ENCODE data around the gene BLCAP.
"Not testable (repeated sequence)": the region's sequence is repeated elsewhere in the genome, so short reads cannot be mapped to it uniquely, and the experiment has no call there.

BLCAP gene

DNA sequence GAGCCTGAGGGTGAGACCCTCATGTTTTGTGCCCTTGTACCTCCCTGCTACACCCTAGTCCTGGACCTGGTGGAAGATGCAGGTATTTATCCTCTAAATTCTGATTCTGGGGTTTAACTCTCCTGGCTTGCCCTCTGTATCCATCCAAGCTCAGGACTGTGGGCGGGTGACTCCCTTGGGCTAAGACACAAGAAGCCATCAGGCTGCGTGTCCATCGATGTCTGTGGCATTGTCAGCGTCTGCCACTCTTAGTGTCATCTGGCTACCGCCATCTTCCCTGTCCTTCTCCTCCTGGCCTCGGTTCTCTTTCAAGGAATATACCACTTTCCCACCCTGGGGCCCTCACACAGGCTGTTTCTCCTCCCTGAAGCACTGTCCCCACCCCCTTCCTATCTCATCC, 28.9 kb upstream of the BLCAP start:
- DNase-seq: no peak

DNA sequence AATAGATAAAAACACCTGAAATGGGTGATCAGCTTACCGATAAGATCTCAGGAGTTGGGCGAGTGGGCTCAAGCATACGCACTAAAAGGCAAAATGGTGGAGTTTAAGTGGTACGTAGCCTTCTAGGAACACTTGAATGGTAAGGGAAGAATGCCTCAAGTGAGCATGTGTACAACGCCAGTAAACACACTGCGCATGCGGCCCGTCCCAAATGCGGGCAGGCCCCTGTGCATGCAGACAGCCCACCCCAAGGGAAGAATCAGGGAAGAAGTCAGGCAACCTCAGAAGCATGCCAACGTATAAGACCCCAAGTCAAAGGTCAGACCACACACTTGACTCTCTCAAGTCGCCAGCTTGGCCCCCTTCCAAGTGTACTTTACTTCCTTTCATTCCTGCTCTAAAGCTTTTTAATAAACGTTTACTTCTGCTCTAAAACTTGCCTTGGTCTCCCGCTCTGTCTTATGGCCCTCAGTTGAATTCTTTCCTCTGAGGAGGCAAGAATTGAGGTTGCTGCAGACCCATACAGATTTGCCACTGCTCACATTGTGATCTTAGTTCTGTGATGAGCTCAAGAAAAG, 27.1 kb upstream of the BLCAP start:
- DNase-seq: not testable (repeated sequence)

DNA sequence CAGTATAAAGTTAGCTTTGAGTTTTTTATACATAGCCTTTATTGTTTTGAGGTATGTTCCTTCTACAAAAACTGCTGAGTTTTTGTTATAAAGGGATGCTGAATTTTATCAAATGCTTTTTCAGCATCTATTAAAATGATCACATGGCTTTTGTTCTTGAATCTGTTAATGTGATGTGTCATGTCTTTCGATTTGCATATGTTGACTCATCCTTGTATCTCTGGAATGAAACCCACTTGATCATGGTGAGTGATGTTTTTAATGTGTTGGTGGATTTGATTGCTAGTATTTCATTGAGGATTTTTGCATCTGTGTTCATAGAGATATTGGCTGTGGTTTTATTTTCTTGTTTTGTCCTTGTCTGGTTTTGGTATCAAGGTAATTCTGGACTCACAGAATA, 24.7 kb upstream of the BLCAP start:
- peak in 1 of 2 donors; percentile 2 for DNase-seq

DNA sequence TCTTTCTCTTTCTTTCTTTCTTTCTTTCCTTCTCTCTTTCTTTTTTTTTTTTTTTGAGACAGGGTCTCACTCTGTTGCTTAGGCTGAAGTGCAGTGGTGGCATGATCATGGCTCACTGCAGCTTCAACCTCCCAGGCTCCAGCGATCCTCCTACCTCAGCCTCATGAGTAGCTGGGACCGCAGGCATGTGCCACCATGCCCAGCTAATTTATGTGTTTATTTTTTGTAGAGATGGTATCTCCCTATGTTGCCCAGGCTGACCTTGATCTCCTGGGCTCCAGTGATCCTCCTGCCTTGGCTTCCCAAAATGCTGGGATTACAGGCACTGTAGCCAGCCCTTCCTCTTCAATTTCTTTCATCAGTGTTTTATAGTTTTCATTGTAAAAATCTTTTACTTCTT, 24.0 kb upstream of the BLCAP start:
- DNase-seq: not testable (repeated sequence)

DNA sequence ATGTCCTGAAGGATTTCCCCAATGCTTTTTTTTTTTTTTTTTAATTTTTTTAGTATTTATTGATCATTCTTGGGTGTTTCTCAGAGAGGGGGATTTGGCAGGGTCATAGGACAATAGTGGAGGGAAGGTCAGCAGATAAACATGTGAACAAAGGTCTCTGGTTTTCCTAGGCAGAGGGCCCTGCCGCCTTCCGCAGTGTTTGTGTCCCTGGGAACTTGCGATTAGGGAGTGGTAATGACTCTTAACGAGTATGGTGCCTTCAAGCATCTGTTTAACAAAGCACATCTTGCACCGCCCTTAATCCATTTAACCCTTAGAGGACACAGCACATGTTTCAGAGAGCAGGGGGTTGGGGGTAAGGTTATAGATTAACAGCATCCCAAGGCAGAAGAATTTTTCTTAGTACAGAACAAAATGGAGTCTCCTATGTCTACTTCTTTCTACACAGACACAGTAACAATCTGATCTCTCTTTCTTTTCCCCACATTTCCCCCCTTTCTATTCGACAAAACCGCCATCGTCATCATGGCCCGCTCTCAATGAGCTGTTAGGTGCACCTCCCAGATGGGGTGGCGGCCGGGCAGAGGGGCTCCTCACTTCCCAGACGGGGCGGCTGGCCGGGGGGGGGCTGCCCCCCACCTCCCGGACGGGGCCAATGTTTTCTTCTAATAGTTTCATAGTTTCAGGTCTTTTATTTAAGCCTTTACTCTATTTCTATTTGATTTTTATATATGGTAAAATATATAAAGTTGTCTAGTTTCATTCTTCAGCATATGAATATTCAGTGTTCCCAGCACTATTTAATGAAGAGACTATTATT, 22.6 kb upstream of the BLCAP start:
- DNase-seq: not testable (repeated sequence)

DNA sequence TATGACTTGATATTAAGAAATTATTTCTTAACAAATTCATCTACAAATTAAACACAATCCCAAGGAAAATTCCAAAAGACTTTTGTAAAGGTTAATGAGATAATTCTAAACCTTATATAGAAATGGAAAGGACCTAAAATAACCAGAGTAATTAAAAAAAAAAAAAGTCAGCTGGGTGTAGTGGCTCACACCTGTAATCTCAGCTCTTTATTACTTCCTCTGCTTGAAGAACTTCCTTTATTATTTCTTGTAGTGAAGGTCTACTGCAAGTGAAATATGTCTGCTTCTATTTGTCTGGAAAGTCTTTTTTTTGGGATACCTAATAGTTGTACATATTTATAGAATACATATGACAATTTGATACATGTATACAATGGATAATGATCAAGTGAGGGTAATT, 20.2 kb upstream of the BLCAP start:
- DNase-seq: no peak

DNA sequence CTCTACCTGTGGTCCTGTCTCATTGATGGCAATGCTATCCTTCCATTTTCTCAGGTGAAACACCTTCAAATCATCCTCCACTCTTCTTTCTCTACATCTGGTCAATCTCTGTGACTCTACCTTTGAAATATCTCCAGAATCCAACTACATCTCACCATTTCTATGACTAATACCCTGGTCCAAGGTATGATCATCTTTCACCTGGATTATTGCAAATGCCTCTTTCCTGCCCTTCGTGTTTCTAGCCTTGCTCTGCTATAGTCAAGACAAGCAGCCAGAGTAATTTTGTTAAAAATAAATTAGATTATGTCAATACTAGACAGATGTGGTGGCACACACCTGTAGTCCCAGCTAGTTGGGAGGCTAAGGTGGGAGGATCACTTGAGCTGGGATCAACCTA, 17.8 kb upstream of the BLCAP start:
- no peak for DNase-seq

DNA sequence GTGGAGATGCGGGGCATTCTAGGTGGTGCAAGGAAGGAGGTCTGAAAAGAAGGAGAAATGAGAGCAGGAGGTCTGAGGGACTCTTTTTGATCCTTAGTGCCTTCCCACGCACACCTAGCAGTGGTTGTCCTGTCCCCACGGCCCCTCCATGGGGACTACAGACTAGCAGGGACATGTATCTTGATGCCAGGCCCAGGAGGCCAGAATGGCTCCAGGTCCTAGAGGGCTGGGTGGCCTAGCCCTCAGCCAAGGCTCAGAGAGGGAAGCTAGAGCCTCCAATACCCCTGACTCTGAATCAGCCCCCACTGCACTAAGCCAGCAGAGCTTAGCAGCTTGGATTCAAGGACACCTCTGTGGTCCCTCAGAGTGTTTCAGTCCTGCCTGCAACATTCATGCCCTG, 16.7 kb upstream of the BLCAP start:
- DNase-seq: no peak

DNA sequence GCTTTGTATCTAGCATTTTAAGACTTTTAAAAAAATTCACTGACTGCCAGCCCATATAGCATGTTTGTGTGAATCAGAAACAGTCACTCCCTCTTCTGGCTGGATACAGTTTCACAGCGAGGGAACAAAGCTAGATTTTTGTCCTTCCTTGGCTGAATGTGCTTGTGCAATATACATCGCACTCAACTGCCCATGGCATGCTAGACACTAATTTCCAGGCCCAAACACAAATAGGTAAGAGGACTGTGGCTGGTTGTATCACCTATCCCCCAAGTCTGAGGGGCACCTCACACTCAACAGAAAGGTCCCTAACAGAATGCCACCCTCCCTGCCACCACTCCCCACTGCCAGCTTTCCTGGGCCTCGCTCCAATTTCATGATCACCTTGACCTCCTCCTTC, 16.2 kb upstream of the BLCAP start:
- no peak for DNase-seq

DNA sequence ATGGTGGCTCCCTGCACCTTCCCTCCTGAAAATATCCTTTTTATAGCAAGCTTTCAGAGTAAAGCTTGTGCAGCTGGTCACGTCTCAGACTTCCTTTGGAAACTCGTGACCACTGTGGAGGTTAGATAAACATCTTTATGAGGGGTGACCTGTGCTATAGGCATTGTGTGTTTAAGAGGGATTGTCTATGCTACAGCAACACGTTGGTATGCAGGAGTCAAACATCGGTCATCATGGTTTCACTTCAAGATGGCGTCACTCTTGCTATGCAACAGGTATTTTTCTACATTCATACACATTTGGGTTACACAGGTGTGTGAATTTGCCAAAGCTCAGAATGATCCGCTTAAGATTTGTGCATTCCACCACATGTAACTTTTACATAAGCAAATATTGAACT, 14.6 kb upstream of the BLCAP start:
- no peak for DNase-seq

DNA sequence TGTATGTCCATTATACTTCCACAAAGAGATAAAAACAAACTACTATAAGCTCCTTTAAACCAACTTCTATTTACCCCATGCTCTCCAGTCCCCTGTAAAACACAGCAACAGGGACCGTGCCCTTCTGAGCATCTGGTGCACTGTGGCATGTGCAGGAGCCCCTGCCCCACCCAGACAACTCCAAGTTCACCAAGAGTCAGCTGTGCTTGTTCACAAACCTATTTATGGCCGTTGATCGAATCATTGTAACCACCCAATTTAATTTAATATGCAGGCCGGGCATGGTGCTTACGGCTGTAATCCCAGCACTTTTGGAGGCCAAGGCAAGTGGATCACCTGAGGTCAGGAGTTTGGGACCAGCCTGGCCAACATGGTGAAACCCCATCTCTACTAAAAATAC, 13.7 kb upstream of the BLCAP start:
- no peak for DNase-seq

DNA sequence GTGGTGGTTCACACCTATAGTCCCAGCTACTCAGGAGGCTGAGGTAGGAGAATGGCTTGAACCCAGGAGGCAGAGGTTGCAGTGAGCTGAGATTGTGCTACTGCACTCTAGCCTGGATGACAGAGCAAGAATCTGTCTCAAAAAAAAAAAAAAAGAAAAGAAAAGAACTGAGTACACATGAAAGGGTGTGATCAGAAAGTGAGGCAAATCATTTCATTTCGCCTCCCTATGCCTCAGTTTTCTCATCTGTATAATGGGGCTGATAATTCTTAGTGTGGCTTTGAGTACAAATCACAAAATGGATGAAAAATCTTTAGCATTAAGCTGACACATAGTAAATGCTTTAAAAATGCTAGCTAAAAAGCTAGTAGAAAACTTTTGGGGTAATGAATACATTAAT, 13.2 kb upstream of the BLCAP start:
- not testable (repeated sequence) for DNase-seq

DNA sequence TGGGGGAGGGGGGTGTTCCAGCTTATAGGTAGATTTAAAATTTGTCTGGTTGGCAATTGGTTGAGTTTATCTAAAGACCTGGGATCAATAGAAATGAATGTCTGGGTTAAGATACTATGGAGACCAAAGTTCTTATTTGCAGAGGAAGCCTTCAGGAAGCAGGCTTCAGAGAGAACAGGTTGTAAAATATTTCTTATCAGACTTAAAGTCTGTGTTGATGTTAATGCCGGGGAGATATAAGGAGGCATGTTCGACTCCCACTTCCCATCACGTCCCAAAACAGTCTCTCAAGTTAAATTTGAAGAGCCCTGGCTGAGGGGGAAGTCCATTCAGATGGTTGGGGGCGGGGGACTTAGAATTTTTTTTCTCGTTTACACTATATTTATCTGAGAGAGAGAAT, 12.3 kb upstream of the BLCAP start:
- no peak for DNase-seq

DNA sequence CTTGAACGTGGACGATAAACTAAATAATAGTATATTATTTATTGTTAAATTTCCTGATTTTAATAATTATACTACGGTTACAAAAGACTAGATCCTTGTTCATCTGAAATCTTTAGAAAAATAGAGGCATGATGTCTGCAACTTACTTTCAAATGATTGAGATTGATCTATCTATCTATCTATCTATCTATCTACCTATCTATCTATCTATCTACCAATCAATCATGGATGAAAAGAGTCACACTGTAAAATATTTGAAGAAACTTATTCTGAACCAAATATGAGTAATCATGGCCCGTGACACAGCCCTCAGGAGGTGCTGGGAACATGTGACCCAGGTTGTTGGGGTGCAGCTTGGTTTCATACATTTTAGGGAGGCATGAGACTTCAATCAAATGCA, 11.7 kb upstream of the BLCAP start:
- no peak for DNase-seq

DNA sequence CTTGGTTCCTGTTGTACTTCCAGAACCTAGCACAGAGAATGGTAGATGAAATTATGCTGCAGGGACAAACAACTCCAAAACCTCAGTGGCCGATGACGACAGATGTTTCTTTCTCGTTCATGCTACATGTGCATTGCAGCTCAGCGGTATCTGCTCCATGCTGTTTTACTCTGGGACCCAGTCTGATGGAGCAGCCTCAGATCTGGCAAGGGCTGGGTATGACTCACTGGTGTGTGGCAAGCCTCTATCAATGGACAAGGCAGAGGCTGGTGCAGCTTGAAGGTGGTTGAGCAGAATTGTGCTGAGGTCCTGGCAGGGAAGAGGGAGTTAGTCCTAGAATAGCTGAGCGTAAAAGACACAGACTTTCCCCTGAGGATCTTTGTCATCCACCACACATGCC, 10.3 kb upstream of the BLCAP start:
- DNase-seq: no peak

DNA sequence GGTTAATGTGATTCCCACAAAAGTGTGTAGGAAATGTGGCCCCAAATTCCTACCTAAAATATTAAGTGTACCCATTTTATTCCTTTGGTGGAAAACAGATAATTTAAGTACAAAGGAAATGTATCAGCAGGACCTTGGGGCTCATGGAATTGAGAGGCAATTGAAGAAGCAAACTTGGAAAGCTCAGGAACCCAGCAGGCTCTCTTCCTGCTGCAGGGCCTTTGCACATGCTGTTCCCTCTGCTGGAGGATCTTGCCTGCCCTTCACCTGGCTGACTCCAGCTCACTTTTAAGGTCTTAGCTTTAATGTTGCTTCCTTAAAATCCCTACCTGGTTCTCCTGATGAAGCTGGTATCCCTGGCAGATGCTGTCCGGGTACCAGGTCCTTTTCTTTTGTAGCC, 9.8 kb upstream of the BLCAP start:
- DNase-seq: no peak

DNA sequence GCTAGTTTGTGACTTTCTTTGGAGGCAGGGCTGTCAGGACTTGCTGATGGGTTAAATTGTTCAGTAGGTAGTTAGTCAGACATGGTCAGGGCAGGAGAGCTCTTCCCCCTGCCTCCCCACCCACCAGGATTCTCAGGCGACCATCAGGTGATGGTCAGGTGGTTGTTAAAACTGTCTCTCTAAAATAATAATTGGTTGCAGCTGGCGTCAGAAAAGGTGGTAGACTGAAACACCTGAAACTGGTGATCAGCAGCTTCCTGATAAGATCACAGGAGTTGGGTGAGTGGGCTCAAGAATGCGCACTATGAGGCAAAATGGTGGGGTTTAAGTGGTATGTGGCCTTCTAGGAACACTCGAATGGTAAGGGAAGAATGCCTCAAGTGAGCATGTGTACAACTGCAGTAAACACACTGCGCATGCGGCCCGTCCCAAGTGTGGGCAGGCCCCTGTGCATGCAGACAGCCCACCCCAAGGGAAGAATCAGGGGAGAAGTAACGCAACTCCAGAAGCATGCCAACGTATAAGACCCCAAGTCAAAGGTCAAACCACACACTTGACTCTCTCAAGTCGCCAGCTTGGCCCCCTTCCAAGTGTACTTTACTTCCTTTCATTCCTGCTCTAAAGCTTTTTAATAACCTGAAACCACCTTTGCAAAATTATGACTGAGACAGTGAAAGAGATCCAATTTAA, 7.9 kb upstream of the BLCAP start:
- no peak for DNase-seq

DNA sequence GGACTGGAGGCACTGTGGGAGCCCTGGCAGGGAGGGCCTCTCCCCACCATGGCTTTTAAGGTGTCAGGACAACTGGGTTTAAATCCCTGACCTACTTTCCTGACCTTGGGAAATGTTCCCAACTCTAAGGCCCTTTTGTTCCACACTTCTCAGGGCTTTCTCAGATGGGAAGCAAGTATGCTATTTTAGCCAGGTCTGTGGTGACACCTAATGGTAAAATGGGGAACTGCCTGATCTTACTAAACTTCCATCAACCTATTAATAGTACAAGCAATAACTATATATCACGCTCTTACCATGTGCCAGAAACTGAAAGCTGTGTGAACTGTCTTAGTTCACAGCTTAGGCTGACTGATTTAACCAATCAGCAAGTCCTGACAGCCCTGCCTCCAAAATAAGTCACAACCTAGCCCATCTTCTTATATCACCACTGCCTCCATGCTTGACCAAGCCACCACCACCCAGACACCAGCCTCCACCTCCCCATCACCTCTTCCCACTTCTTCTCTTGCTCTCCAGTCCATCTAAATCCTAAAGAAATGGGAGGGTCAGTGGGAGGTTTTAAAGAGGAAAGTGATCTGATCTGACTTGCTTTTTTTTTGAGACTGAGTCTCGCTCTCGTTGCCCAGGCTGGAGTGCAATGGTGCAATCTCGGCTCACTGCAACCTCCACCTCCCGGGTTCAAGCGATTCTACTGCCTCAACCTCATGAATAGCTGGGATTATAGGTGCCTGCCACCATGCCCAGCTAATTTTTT, 6.9 kb upstream of the BLCAP start:
- DNase-seq: peak in 1 of 2 donors; percentile 79

DNA sequence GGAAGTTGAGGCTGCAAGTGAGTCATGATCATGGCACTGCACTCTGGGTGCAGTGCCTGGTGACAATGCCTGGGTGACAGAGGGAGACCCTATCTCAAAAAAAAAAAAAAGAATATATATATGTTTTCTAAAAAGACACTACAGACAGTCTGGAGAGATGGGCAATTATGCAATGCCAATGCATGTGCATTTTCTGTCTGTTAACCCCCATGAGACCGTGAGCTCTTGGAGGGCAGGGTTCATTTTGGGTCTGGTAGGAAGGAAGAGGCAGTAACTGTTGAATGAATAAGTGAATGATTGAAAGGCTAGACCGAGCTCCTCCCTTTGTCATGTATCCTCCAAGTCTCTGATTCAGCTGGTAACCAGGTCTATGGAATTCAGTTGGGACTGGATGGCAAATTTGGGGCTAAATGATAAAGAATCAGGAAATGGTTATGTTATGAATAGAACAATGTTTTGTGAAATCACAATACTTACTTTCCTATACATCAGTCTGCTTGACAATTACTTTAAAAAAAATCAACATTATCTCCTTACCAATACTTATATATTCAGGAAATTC, 5.6 kb upstream of the BLCAP start:
- no peak for DNase-seq

DNA sequence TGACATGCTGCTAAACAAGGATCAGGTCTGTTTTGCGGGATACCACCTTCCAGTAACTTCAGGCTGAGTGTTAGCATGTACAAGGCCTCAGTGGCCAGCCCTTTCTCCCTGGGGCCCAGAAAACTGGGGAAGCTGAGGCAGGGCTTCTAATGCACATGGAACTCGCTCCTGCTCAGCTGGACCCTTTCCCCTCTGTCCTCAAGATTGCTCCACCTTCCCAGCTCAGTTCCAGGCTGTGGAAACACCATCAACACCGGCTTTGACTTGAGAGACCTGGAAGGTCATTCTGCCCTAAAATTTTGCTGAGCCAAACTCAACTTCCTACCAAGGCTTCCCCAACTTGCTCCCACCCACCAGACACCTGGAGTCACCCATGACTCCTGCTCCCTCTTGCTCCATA, 4.2 kb upstream of the BLCAP start:
- no peak for DNase-seq

DNA sequence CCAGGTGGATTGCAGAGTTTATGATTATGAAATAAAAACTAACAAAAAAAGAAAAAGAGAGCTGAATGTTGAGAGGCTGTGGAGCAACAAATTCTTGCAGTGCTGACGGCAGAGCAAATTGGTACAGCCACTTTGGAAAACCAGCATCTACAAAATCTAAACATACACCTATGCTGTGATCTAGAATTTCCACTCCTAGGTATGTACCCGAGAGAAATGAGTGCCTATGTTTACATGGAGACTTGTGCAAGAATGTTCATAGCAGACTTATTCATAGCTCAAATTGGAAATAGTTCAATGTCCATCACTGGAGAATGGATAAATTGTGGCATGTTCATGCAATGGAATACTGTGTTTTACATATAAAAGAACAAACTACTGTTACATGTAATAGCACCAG, 3.0 kb upstream of the BLCAP start:
- no peak for DNase-seq

DNA sequence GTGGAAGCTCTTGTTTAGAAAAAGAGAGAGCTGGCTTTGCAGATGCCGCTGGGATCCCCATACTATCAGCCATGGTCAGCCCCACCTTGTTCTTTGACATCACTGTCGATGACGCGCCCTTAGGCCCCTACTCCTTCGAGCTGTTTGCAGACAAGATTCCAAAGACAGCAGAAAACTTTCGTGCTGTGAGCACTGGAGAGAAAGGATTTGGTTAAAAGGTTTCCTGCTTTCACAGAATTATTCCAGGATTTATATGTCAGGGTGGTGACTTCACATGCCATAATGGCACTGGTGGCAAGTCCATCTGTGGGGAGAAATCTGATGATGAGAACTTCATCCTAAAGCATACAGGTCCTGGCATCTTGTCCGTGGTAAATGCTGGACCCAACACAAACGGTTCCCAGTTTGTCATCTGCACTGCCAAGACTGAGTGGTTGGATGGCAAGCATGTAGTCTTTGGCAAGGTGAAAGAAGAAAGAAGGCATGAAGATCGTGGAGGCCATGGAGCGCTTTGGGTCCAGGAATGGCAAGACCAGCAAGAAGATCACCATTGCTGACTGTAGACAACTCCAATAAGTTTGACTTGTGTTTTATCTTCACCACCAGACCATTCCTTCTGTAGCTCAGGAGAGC, 2.4 kb upstream of the BLCAP start:
- no peak for DNase-seq
